ENCODE results near the gene WDR1.

- no peak for TF ChIP-seq CTCF (IDR thresholded peaks at IDR 0.05)
- no peak for TF ChIP-seq CHD2 (IDR thresholded peaks at IDR 0.05; ENCODE audit: low read length, partially characterized antibody)
- TF ChIP-seq MAX (IDR thresholded peaks at IDR 0.05): no peak
- TF ChIP-seq EP300 (IDR thresholded peaks at IDR 0.05): no peak
- TF ChIP-seq MYC (IDR thresholded peaks at IDR 0.05; ENCODE audit: borderline replicate concordance, low read length): no peak
- no peak for TF ChIP-seq ELK1 (IDR thresholded peaks at IDR 0.05; ENCODE audit: low read depth, low read length)
- no peak for TF ChIP-seq RFX5 (IDR thresholded peaks at IDR 0.05)
- TF ChIP-seq POLR2A (IDR thresholded peaks at IDR 0.05; ENCODE audit: low read length): no peak
- no peak for TF ChIP-seq CHD4 (IDR thresholded peaks at IDR 0.05; ENCODE audit: borderline replicate concordance)
Measured at GRCh38 chr4:10036807-10037342, 79.7 kb downstream of the WDR1 start.
